Right ventricle myocardium superior (tissue), 1 donor: Measurements from ENCODE around the gene RABAC1. TPM values are rescaled to one million over a fixed set of nuclear protein-coding genes. Genes with fewer than 3 reads are reported as not detected.
"Not testable (repeated sequence)": the region's sequence is repeated elsewhere in the genome, so short reads cannot be mapped to it uniquely, and the experiment has no call there.

Source experiments
- ATAC-seq: fragments of 200-7000 bp; cut with Tn5 transposase; one replicate; pipeline ENCODE4 v1.9.1; 2020; ENCODE audit warnings: mild to moderate bottlenecking; ENCODE audit not compliant: poor library complexity
- DNase-seq: peaks from one replicate; pipeline ENCODE4 v3.0.0-alpha.2; 2020
- intact Hi-C: fragments of 100-400 bp; cut with DNase I; formaldehyde crosslinking; loops from one replicate; pipeline ENCODE4 v1.11.2; 2022
- total RNA-seq: library from RNA; stranded (reverse); fragmentation: NEBNext Ultra II Directional; extraction: Animal tissue kit (Norgen Biotek cat#: 25700); gene quantifications from one replicate; pipeline ENCODE4 v1.2.1, GENCODE V29; 2021
- donor health status: DM: no; HTN: yes; CAD: no; lungs with severe emphysema.

The RABAC1 gene
- total RNA-seq, 1 donor from 2014 or later, result 62.1 TPM

GRCh38 chr19:41924151-41925145 is 34.7 kb downstream of the RABAC1 start:
- intact Hi-C loops, result no loop called here
- ATAC-seq (no peak), DNase-seq (no peak)

GRCh38 chr19:41923045-41923788 is 35.9 kb downstream of the RABAC1 start:
- ATAC-seq, result no peak
- no peak for DNase-seq
- intact Hi-C loops, result no loop called here

GRCh38 chr19:41922585-41922984 is 36.5 kb downstream of the RABAC1 start:
- ATAC-seq (no peak), DNase-seq (no peak)
- intact Hi-C loops, result no loop called here

GRCh38 chr19:41921577-41922576 is 37.2 kb downstream of the RABAC1 start:
- ATAC-seq, result no peak
- intact Hi-C loops, result no loop called here
- no peak for DNase-seq

GRCh38 chr19:41920882-41921576 is 38.1 kb downstream of the RABAC1 start:
- intact Hi-C loops, result no loop called here
- ATAC-seq, result no peak
- DNase-seq, result no peak

- no peak for ATAC-seq
- no peak for DNase-seq
- intact Hi-C loops, result no loop called here
Measured at GRCh38 chr19:41919948-41920712, 39.0 kb downstream of the RABAC1 start.

- intact Hi-C loops, result no loop called here
- DNase-seq (no peak), ATAC-seq (no peak)
Measured at GRCh38 chr19:41918653-41919244, 40.4 kb downstream of the RABAC1 start.

- ATAC-seq, result no peak
- intact Hi-C loops, result no loop called here
Measured at GRCh38 chr19:41918095-41918494, 41.0 kb downstream of the RABAC1 start.

GRCh38 chr19:41917676-41918075 is 41.4 kb downstream of the RABAC1 start:
- ATAC-seq (no peak), DNase-seq (no peak)
- intact Hi-C loops, result no loop called here

More at GRCh38 chr19:41918095-41918494, 41.0 kb downstream of the RABAC1 start:
- DNase-seq, result no peak

GRCh38 chr19:41915776-41916414 is 43.2 kb downstream of the RABAC1 start:
- ATAC-seq (no peak), DNase-seq (no peak)
- intact Hi-C loops, result no loop called here

GRCh38 chr19:41915021-41915775 is 43.9 kb downstream of the RABAC1 start:
- ATAC-seq (no peak), DNase-seq (no peak)
- intact Hi-C loops, result no loop called here

- intact Hi-C loops, DNase-seq, ATAC-seq: not testable (repeated sequence)
Measured at GRCh38 chr19:41914424-41914834, 44.7 kb downstream of the RABAC1 start.

GRCh38 chr19:41913538-41914423 is 45.3 kb downstream of the RABAC1 start:
- DNase-seq, result no peak
- intact Hi-C loops, result no loop called here
- ATAC-seq, result no peak

- ATAC-seq, result no peak
- DNase-seq, result no peak
- intact Hi-C loops, result no loop called here
Measured at GRCh38 chr19:41912899-41913537, 46.1 kb downstream of the RABAC1 start.
